Measurements from ENCODE around the gene ABHD13. TPM values are rescaled to one million over a fixed set of nuclear protein-coding genes. Genes with fewer than 3 reads are reported as not detected.
"Not testable (repeated sequence)": the region's sequence is repeated elsewhere in the genome, so short reads cannot be mapped to it uniquely, and the experiment has no call there.

The ABHD13 gene
- total RNA-seq, 1 donor from 2014 or later: 5.4 TPM

- peak; percentile 1 for ATAC-seq
- intact Hi-C loops (cut with micrococcal nuclease); DNase-seq: not testable (repeated sequence)
Observed at GRCh38 chr13:108217307-108218043, 717 bp upstream of the ABHD13 start.

DNA sequence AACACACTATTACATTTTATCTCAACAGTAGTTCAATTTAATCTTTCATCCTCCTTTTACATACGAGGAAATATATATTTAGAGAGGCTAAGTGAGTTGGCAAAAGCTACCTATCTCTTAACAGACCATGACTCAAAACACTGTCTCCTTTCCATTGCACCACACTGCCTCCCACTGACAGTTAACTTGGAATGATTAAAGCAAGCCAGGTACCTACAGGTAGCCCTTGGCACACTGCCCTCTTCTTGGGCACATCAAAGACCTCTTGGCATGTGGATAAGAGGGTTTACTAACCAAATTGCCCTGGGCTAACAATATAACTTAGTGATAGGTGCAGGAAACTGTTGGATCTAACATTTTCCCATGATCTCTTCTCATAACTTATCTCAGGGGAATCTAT is 1.8 kb downstream of the ABHD13 start:
- no peak for DNase-seq
- intact Hi-C loops (cut with micrococcal nuclease): no loop called here
- no peak for ATAC-seq

GRCh38 chr13:108223687-108224503 is 5.7 kb downstream of the ABHD13 start:
- ATAC-seq (peak; percentile 35), DNase-seq (no peak)
- intact Hi-C loops (cut with micrococcal nuclease): no loop called here

DNA sequence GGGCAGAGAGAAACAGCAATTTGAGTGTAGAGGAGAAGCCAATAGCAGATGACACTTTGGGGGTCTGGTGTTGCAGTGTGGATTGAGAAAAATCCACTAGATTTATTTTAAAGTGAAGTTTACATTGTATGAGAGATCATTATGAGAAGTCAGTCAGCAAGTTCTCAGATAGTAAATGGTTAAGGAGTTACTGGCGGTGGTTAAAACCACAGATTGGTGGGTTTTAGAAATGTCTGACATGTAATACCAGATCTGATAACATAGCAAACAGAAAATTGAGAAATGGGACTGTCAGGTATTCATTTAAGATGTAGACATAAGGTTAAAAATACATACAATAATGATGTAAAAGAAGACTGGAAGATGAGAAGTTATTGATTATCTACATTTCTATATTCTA is 7.2 kb downstream of the ABHD13 start:
- intact Hi-C loops (cut with micrococcal nuclease): no loop called here
- ATAC-seq (no peak), DNase-seq (no peak)

GRCh38 chr13:108226184-108226583 is 8.0 kb downstream of the ABHD13 start:
- DNase-seq: no peak
- ATAC-seq: peak; percentile 56
- intact Hi-C loops (cut with micrococcal nuclease): no loop called here

DNA sequence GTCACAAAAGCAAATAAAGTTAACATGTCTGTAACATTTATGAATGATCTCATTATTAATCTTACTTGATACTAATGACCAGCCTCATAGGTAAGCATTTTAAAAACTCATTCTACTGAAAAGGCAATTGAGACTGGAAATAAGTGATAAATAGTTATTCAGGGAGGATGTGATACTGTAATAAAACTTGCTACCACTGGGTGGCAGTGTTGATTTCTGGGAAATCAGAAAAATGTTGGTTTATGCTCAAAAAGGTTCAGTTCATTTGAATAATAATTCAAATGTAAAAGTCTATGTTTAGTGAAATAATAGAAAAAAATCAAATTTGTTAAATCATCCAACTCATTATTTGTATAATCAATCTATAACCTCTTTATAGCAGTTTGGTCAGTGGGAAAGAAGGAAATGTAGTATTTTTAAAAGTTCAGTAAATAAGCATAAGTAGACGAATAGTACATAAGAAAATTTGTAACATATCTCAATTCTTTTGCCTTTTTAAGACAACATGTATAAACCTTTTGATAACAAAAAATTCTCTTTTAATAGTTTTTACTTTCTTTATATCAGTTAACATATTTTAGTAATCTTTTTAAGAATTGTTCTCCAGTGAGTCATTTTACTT is 9.6 kb downstream of the ABHD13 start:
- DNase-seq: no peak
- no peak for ATAC-seq
- intact Hi-C loops (cut with micrococcal nuclease): no loop called here

DNA sequence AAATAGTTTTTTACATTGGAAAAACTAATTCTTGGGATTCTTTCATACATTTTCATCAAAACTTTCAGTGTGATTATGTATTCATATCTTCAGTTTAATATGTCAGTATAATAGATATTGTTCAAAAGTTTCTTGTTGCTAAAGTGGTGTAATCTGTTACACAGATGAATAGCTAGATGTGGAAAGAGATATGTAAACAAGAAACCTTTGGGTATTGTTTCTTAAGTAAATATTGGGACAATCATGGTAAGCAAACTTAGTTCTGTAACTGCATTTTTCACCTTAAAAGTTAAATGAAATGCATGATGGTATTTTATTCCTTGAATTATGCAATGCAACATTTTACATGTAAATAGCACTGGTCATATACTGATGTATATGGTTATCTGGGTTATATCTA is 12.2 kb downstream of the ABHD13 start:
- intact Hi-C loops (cut with micrococcal nuclease): no loop called here
- ATAC-seq (no peak), DNase-seq (no peak)

GRCh38 chr13:108249150-108249549 is 31.0 kb downstream of the ABHD13 start:
- intact Hi-C loops (cut with micrococcal nuclease): no loop called here
- no peak for ATAC-seq
- no peak for DNase-seq

- intact Hi-C loops (cut with micrococcal nuclease): no loop called here
- DNase-seq: no peak
- ATAC-seq: no peak
Observed at GRCh38 chr13:108257248-108257647, 39.1 kb downstream of the ABHD13 start.

- ATAC-seq (no peak), DNase-seq (no peak)
- intact Hi-C loops (cut with micrococcal nuclease): no loop called here
Observed at GRCh38 chr13:108263621-108264355, 45.6 kb downstream of the ABHD13 start.

- DNase-seq: peak; percentile 18
- intact Hi-C loops (cut with micrococcal nuclease): no loop called here
- no peak for ATAC-seq
Observed at GRCh38 chr13:108266321-108266990, 48.3 kb downstream of the ABHD13 start.

DNA sequence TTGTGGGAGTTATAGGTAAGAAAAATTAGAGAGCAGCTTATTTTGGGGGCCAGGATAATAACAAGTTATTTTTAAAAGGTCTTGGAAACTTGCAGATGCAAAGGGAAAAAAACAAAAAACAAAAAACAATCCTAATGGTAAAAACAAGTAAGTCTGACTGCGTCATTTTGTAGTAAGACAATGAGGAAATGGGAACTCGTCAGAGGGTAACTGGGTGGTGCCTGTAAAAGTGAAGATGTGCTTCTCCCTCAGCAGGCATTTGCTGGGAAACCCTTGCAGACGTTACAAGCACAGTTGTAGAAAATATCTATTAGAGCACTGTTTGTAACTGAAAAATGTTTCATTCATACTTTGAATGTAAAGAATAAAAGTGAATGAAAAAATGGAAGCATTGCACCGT is 49.2 kb downstream of the ABHD13 start:
- no peak for ATAC-seq
- DNase-seq: no peak
- intact Hi-C loops (cut with micrococcal nuclease): no loop called here

DNA sequence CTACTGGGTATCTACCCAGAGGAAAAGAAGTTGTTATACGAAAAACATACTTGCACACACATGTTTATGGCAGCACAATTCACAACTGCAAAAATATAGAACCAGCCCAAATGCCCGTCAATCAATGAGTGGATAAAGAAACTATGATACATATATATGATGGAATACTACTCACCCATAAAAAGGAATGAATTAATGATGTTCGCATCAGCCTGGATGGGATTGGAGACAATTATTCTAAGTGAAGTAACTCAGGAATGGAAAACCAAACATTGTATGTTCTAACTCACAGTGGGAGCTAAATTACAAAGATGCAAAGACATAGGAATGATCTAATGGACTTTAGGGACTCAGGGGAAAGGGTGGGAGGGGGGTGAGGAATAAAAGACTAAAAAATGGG is 49.7 kb downstream of the ABHD13 start:
- intact Hi-C loops (cut with micrococcal nuclease); DNase-seq; ATAC-seq: not testable (repeated sequence)

DNA sequence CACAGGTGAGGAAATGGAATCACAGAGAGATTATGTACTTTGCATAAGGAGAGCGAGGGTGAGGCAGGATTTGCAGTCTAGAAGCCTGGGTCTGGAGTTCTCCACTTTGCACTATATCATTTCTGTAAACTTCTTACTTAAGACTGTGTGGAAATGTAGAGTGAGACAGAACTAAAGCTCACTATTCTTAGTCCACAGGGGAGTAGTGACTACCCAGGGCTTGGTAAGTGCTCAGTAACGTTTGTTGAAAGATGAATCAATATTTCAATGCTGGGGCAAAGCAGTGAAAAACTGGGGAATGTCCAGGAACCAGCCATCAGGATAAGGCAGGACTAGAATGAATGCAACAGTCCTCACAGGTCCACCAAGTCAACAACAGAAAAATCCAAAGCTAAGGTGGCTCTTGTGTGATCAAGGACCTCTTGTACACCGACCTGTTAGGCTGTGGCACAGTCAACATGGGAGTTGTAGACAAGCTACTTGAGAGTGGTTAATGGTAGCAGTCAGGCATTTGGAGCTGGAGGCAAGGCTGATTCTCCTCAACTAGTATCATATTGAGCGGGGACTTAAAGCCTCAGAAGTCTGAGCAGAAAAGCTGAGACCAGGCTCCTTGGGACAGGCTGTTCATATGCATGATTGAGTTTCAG is 50.4 kb downstream of the ABHD13 start:
- no peak for DNase-seq
- ATAC-seq: no peak
- intact Hi-C loops (cut with micrococcal nuclease): no loop called here

- peak; percentile 63 for DNase-seq
- intact Hi-C loops (cut with micrococcal nuclease): no loop called here
- peak; percentile 78 for ATAC-seq
Observed at GRCh38 chr13:108269601-108270328, 51.6 kb downstream of the ABHD13 start, which contains the start of gene TNFSF13B. Gene TNFSF13B, plus strand, starts transcription at chr13:108269718. Its CDS starts 178 bp downstream, at chr13:108269896.

DNA sequence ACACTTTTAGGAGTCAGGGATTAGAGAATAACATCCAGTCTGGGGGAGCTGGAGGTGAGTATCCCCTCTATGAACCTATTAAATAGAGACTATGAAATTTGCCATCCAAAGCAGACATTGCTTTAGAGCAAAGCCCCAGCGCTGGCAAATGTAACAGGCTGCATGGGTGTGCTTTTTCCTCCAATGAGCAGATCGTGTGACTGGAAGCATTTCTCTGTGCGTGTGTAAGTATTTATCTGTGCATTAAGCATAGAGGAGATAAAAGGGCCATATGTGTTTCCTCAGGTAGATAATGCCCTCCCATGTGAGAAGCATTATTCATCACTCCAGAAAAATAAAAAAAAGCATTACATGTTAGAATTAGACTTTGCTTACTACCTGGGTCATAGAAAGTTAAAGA is 52.2 kb downstream of the ABHD13 start:
- intact Hi-C loops (cut with micrococcal nuclease): no loop called here
- DNase-seq: no peak
- peak; percentile 38 for ATAC-seq

- ATAC-seq (no peak), DNase-seq (no peak)
- intact Hi-C loops (cut with micrococcal nuclease): no loop called here
Observed at GRCh38 chr13:108272333-108272732, 54.1 kb downstream of the ABHD13 start.
